Liver (tissue), 9 donors: ENCODE results near the gene EDNRA. TPM values are rescaled to one million over a fixed set of nuclear protein-coding genes. Genes with fewer than 3 reads are reported as not detected.

Source experiments
- DNase-seq: peaks from one replicate; pipeline ENCODE4 v3.0.0-alpha.2; 2017; ENCODE audit warnings: low spot score
- H3K27ac ChIP-seq, 2 donors: one replicate each; pipeline ENCODE4 v1.7.0; 2013; ENCODE audit warnings: inconsistent platforms in 2 of 2, low read length in 2 of 2, control low read depth in 1 of 2, low read depth in 1 of 2, mild to moderate bottlenecking in 1 of 2
- H3K27me3 ChIP-seq, 4 donors: one replicate each; pipeline versions ENCODE4 v1.6.1 to v1.7.0; 2013; ENCODE audit warnings: low read length in 3 of 4, inconsistent platforms in 1 of 4, mild to moderate bottlenecking in 1 of 4, moderate library complexity in 1 of 4; ENCODE audit not compliant: control insufficient read depth in 4 of 4, insufficient read depth in 4 of 4
- H3K36me3 ChIP-seq, 4 donors: one replicate each; pipeline versions ENCODE4 v1.6.1 to v1.7.0; 2013; ENCODE audit warnings: low read length in 3 of 4, mild to moderate bottlenecking in 3 of 4, low read depth in 1 of 4, moderate library complexity in 1 of 4; ENCODE audit not compliant: control insufficient read depth in 4 of 4, insufficient read depth in 3 of 4
- H3K4me1 ChIP-seq, 4 donors: one replicate each; pipeline versions ENCODE4 v1.6.1 to v1.7.0; 2013; ENCODE audit warnings: low read length in 3 of 4, mild to moderate bottlenecking in 3 of 4, moderate library complexity in 1 of 4; ENCODE audit not compliant: control insufficient read depth in 4 of 4, insufficient read depth in 4 of 4
- H3K4me3 ChIP-seq, 3 donors: one replicate each; pipeline versions ENCODE4 v1.6.1 to v1.7.0; 2013; ENCODE audit warnings: low read length in 3 of 3, control low read depth in 1 of 3, low read depth in 1 of 3, mild to moderate bottlenecking in 1 of 3
- H3K9ac ChIP-seq, 2 donors: one replicate each; pipeline ENCODE4 v1.7.0; 2013; ENCODE audit warnings: low read length in 2 of 2, mild to moderate bottlenecking in 2 of 2, moderate library complexity in 2 of 2, control low read depth in 1 of 2, low read depth in 1 of 2
- H3K9me3 ChIP-seq, 4 donors: one replicate each; pipeline versions ENCODE4 v1.6.1 to v1.7.0; 2013; ENCODE audit warnings: low read length in 3 of 4; ENCODE audit not compliant: control insufficient read depth in 4 of 4
- ATF3 ChIP-seq: IDR thresholded peaks from 2 replicates; pipeline ENCODE4 v1.6.1; 2016; ENCODE audit warnings: antibody characterized with exemption
- CTCF ChIP-seq: fragments of 150-350 bp; IDR thresholded peaks from 2 replicates; pipeline ENCODE4 v1.5.1; 2017; ENCODE audit warnings: improper control_type of control experiment, low read depth, low read length; ENCODE audit not compliant: missing input control
- EGR1 ChIP-seq, 2 donors: IDR thresholded peaks; 2 replicates each; pipeline ENCODE4 v1.6.1; 2016 to 2018; ENCODE audit warnings: antibody characterized with exemption in 2 of 2, low read depth in 2 of 2
- FOXA1 ChIP-seq: IDR thresholded peaks from 2 replicates; pipeline ENCODE4 v1.6.1; 2016; ENCODE audit warnings: antibody characterized with exemption
- FOXA2 ChIP-seq: IDR thresholded peaks from 2 replicates; pipeline ENCODE4 v1.6.1; 2016; ENCODE audit warnings: antibody characterized with exemption
- GABPA ChIP-seq, 2 donors: IDR thresholded peaks in 1 of 2; conservative IDR thresholded peaks in 1 of 2; 2 replicates each; pipeline ENCODE4 v1.6.1; 2016; ENCODE audit warnings: antibody characterized with exemption in 2 of 2, mild to moderate bottlenecking in 1 of 2, moderate library complexity in 1 of 2
- HNF4A ChIP-seq, 2 donors: conservative IDR thresholded peaks; 2 replicates each; pipeline ENCODE4 v1.6.1; 2016; ENCODE audit warnings: antibody characterized with exemption in 2 of 2, mild to moderate bottlenecking in 2 of 2
- HNF4G ChIP-seq: IDR thresholded peaks from 2 replicates; pipeline ENCODE4 v1.6.1; 2016; ENCODE audit warnings: antibody characterized with exemption
- JUND ChIP-seq, 2 donors: IDR thresholded peaks; 2 replicates each; pipeline ENCODE4 v1.6.1; 2016; ENCODE audit warnings: antibody characterized with exemption in 2 of 2
- MAX ChIP-seq: IDR thresholded peaks from 2 replicates; pipeline ENCODE4 v1.6.1; 2016; ENCODE audit warnings: antibody characterized with exemption
- NR2F2 ChIP-seq: IDR thresholded peaks from 2 replicates; pipeline ENCODE4 v1.6.1; 2016; ENCODE audit warnings: antibody characterized with exemption
- RAD21 ChIP-seq, 2 donors: IDR thresholded peaks; 2 replicates each; pipeline ENCODE4 v1.6.1; 2016; ENCODE audit warnings: antibody characterized with exemption in 2 of 2, mild to moderate bottlenecking in 2 of 2
- REST ChIP-seq: IDR thresholded peaks from 2 replicates; pipeline ENCODE4 v1.6.1; 2016; ENCODE audit warnings: antibody characterized with exemption, mild to moderate bottlenecking
- RXRA ChIP-seq, 2 donors: IDR thresholded peaks; 2 replicates each; pipeline ENCODE4 v1.6.1; 2017 to 2018; ENCODE audit warnings: antibody characterized with exemption in 2 of 2, mild to moderate bottlenecking in 1 of 2
- SP1 ChIP-seq: IDR thresholded peaks from 2 replicates; pipeline ENCODE4 v1.6.1; 2018; ENCODE audit warnings: antibody characterized with exemption, mild to moderate bottlenecking
- TAF1 ChIP-seq: conservative IDR thresholded peaks from 2 replicates; pipeline ENCODE4 v1.6.1; 2016; ENCODE audit warnings: antibody characterized with exemption, mild to moderate bottlenecking
- YY1 ChIP-seq: IDR thresholded peaks from 2 replicates; pipeline ENCODE4 v1.6.1; 2016; ENCODE audit warnings: antibody characterized with exemption, mild to moderate bottlenecking
- ZBTB33 ChIP-seq: IDR thresholded peaks from 2 replicates; pipeline ENCODE4 v1.6.1; 2016; ENCODE audit warnings: antibody characterized with exemption
- WGBS: extraction: QIAGEN DNeasy Blood & Tissue Kit; methylation state at CpG from one replicate; pipeline ENCODE4 v1.1.7; 2013; 5-methylcytosine and 5-hydroxymethylcytosine counted together
- polyA plus RNA-seq, 2 donors: library from polyadenylated mRNA; stranded (reverse) in 1 of 2; unstranded in 1 of 2; fragments of 200-250 nt in 1 of 2; fragments of >200 nt in 1 of 2; fragmentation: Nextera tagmentation in 1 of 2; extraction: Ambion mirVana in 1 of 2; gene quantifications; one replicate each; pipeline versions ENCODE4 v1.2.1 to v1.2.3, GENCODE V29; 2013 to 2015
- total RNA-seq, 2 donors: library from RNA; depleted of rRNA; stranded (reverse); fragments of >200 nt; gene quantifications; one replicate each; pipeline ENCODE4 v1.2.3, GENCODE V29; 2014
- donor health status: healthy.
- donor health status: healthy.
- donor health status: healthy.
- donor health status: healthy.
- donor health status: healthy.

The EDNRA gene
- total and polyA plus RNA-seq, 4 donors, result 0.71 to 6.0 (median 1.1) TPM

- Histone ChIP-seq H3K27me3 (no peaks in the 10 kb centered on the region), H3K27ac (no peak overlapping the region)
- no peak for TF ChIP-seq HNF4G
- no peak for TF ChIP-seq EGR1 (IDR thresholded peaks at IDR 0.05; ENCODE audit: low read depth in 2 of 2)
- TF ChIP-seq FOXA1, result no peak
- no peak for TF ChIP-seq ATF3
- TF ChIP-seq MAX, result no peak
- TF ChIP-seq JUND (IDR thresholded peaks at IDR 0.05), result no peak
- TF ChIP-seq GABPA (IDR thresholded peaks at IDR 0.05 in 1 of 2, conservative IDR thresholded peaks at IDR 0.05 in 1 of 2), result no peak
- TF ChIP-seq NR2F2, result no peak
- TF ChIP-seq ZBTB33, result no peak
- TF ChIP-seq RAD21 (IDR thresholded peaks at IDR 0.05), result no peak
- TF ChIP-seq HNF4A (conservative IDR thresholded peaks at IDR 0.05), result no peak
- TF ChIP-seq CTCF, result no peak
- no peak for TF ChIP-seq SP1
- no peak for TF ChIP-seq TAF1
- no peak for TF ChIP-seq REST
- no peak for TF ChIP-seq YY1
- TF ChIP-seq FOXA2, result no peak
- no peak for TF ChIP-seq RXRA (IDR thresholded peaks at IDR 0.05)
Measured at GRCh38 chr4:147571036-147571770, 90.3 kb downstream of the EDNRA start.

More at GRCh38 chr4:147571036-147571770, 90.3 kb downstream of the EDNRA start:
- Histone ChIP-seq H3K4me3 (no peak overlapping the region), H3K9me3 (no peaks in the 10 kb centered on the region), H3K4me1 (no peaks in the 10 kb centered on the region), H3K9ac (no peak overlapping the region), H3K36me3 (no peaks in the 10 kb centered on the region)
- WGBS, result 69% methylated on average over 5 of the region's 5 CpGs
- DNase-seq, result no peak
